Heart left ventricle (tissue), 16 donors: Measurements from ENCODE around the gene PPM1J. TPM values are rescaled to one million over a fixed set of nuclear protein-coding genes. Genes with fewer than 3 reads are reported as not detected.
A peak's percentile ranks its signal among the peaks of the same experiment; 100 is the strongest.

Experiments
- ATAC-seq, 4 donors: fragments of 200-7000 bp; cut with Tn5 transposase; one replicate each; pipeline ENCODE4 v1.9.1; 2020 to 2022; ENCODE audit warnings: moderate library complexity in 4 of 4, mild to moderate bottlenecking in 3 of 4, moderate number of reproducible peaks in 1 of 4
- DNase-seq, 5 donors: peaks; one replicate each; pipeline ENCODE4 v3.0.0-alpha.2; 2020
- H3K27ac ChIP-seq, 12 donors: fragments of 200-600 bp; sonication (generic) in 4 of 12; one replicate each; pipeline versions ENCODE4 v1.5.0 to v1.8.0; 2016 to 2022; ENCODE audit warnings: mild to moderate bottlenecking in 2 of 12
- H3K27me3 ChIP-seq, 9 donors: fragments of 200-600 bp; sonication (generic) in 2 of 9; one replicate each; pipeline versions ENCODE4 v1.5.1 to v1.8.0; 2016 to 2022; ENCODE audit warnings: mild to moderate bottlenecking in 3 of 9
- H3K36me3 ChIP-seq, 9 donors: fragments of 200-600 bp; sonication (generic) in 2 of 9; one replicate each; pipeline versions ENCODE4 v1.5.0 to v1.8.0; 2018 to 2022; ENCODE audit warnings: mild to moderate bottlenecking in 2 of 9
- H3K4me1 ChIP-seq, 12 donors: fragments of 200-600 bp; sonication (generic) in 4 of 12; one replicate each; pipeline versions ENCODE4 v1.5.0 to v1.8.0; 2016 to 2022; ENCODE audit warnings: mild to moderate bottlenecking in 3 of 12
- H3K4me3 ChIP-seq, 12 donors: fragments of 200-600 bp; sonication (generic) in 4 of 12; one replicate each; pipeline versions ENCODE4 v1.5.0 to v1.8.0; 2017 to 2022; ENCODE audit warnings: mild to moderate bottlenecking in 9 of 12, moderate library complexity in 4 of 12
- H3K9me3 ChIP-seq, 12 donors: fragments of 200-600 bp; sonication (generic) in 4 of 12; one replicate each; pipeline versions ENCODE4 v1.5.0 to v1.8.0; 2016 to 2022; ENCODE audit warnings: mild to moderate bottlenecking in 1 of 12
- CTCF ChIP-seq, 12 donors: fragments of 200-600 bp; sonication (generic) in 4 of 12; IDR thresholded peaks; one replicate each; pipeline versions ENCODE4 v1.5.0 to v1.8.0; 2018 to 2022; ENCODE audit warnings: antibody characterized with exemption in 12 of 12, mild to moderate bottlenecking in 5 of 12
- POLR2A ChIP-seq, 2 donors: fragments of 450-650 bp; IDR thresholded peaks; one replicate each; pipeline ENCODE4 v1.6.1; 2017; ENCODE audit warnings: antibody characterized with exemption in 2 of 2, mild to moderate bottlenecking in 2 of 2, moderate library complexity in 2 of 2
- WGBS, 4 donors: extraction: QIAGEN DNeasy Blood & Tissue Kit in 2 of 4; methylation state at CpG; one replicate each; pipeline versions ENCODE4 v1.1.5 to v1.1.7; 2013 to 2018; 5-methylcytosine and 5-hydroxymethylcytosine counted together
- intact Hi-C, 10 donors: fragments of 100-400 bp; cut with DNase I; formaldehyde crosslinking; loops; one replicate each; pipeline versions ENCODE4 v1.11.1 to v1.14.2; 2022
- polyA plus RNA-seq, 2 donors: library from polyadenylated mRNA; stranded (reverse); fragments of 200-250 nt; gene quantifications; one replicate each; pipeline ENCODE4 v1.2.3, GENCODE V29; 2013
- total RNA-seq, 9 donors: library from RNA; depleted of rRNA in 2 of 9; stranded (reverse); fragments of >200 nt in 2 of 9; fragmentation: NEBNext Ultra II Directional in 3 of 9; extraction: Animal tissue kit (Norgen Biotek cat#: 25700) in 3 of 9; gene quantifications; one replicate each; pipeline versions ENCODE4 v1.1.0 to v1.2.4, GENCODE V29; 2016 to 2023
- donor health status: ischemic (EF 13 %, LVEDD 7.1; RV severe dilation, severe dysfunction).
- donor health status: healthy with polysubstance abuse.
- donor health status: DM: no; HTN: yes; CAD: no.
- donor health status: DM: no; HTN: no; CAD: no.
- donor health status: ischemic (EF 25% LVEDD 6.9; RV normal size, moderate dysfunction).
- donor health status: ischemic (EF 25% LVEDD 5.7; RV mildly dilated, moderate dysfunction).
- donor health status: healthy.
- donor health status: DM: yes; HTN: yes; CAD: no.
- donor health status: ischemic (EF 35%, LVEDD 5.7; RV mildly dilated, moderate dysfunction).
- donor health status: nonischemic (EF 11% LVEDD 7.7; RV severe dilation, severe dysfunction).
- donor health status: DM: yes; HTN: yes; CAD: no.
- donor health status: PGD.
- donor health status: ischemic (EF 29% LVEDD 5.4; RV normal size, mild dysfunction).
- donor health status: nonischemic (EF 23%, LVEDD 6.1; RV moderate dilation, normal function).

The PPM1J gene
- total and polyA plus RNA-seq, 11 donors, result 1.8 to 11.5 (median 8.1) TPM

- ATAC-seq, result no peak
- Histone ChIP-seq H3K27ac (no peak overlapping the region), H3K4me3 (no peak overlapping the region), H3K4me1 (peaks cover 0 to 7% (median 0%) of the 10 kb centered on the region in 12 donors), H3K27me3 (peaks cover 0 to 8% (median 0%) of the 10 kb centered on the region in 9 donors), H3K36me3 (no peaks in the 10 kb centered on the region), H3K9me3 (peaks cover 0 to 7% (median 0%) of the 10 kb centered on the region in 12 donors)
- 68 to 71% (median 68%) methylated on average over 6 of the region's 6 CpGs for WGBS, 4 donors
- TF ChIP-seq CTCF (IDR thresholded peaks at IDR 0.05) (no peak), POLR2A (IDR thresholded peaks at IDR 0.05) (no peak)
- DNase-seq, result no peak
- intact Hi-C loops, result no loop called here
Measured at GRCh38 chr1:112759228-112759627, 44.1 kb upstream of the PPM1J start.

GRCh38 chr1:112754116-112754628 lies 39.0 kb upstream of the PPM1J start:
- H3K9me3 ChIP-seq, result peaks cover 0 to 12% (median 0%) of the 10 kb centered on the region in 12 donors
- H3K27me3 ChIP-seq, result peaks cover 0 to 11% (median 0%) of the 10 kb centered on the region in 9 donors
- ATAC-seq (no peak), DNase-seq (no peak)
- TF ChIP-seq CTCF (IDR thresholded peaks at IDR 0.05) (no peak), POLR2A (IDR thresholded peaks at IDR 0.05) (no peak)
- WGBS, 4 donors, result 0 to 100% (median 48%) methylated on average over 1 of the region's 1 CpG
- H3K4me3 ChIP-seq, result no peak overlapping the region
- intact Hi-C loops, result no loop called here
- no peaks in the 10 kb centered on the region for H3K4me1 ChIP-seq
- H3K36me3 ChIP-seq, result no peaks in the 10 kb centered on the region
- no peak overlapping the region for H3K27ac ChIP-seq

- TF ChIP-seq CTCF (IDR thresholded peaks at IDR 0.05), result no peak
- TF ChIP-seq POLR2A (IDR thresholded peaks at IDR 0.05), result no peak
- 92 to 94% (median 93%) methylated on average over 12 of the region's 12 CpGs for WGBS, 4 donors
- peaks cover 0 to 41% (median 23%) of the 10 kb centered on the region in 9 donors for H3K27me3 ChIP-seq
- intact Hi-C loops, result loop anchor here in 1 of 10 donors (5.0 kb wide), 1 partner anchor 39 kb away; no protein-coding TSS in a partner anchor
- no peak overlapping the region for H3K4me3 ChIP-seq
- no peak for DNase-seq
- H3K4me1 ChIP-seq, result peaks cover 0 to 14% (median 7%) of the 10 kb centered on the region in 12 donors
- ATAC-seq, result no peak
- H3K9me3 ChIP-seq, result no peaks in the 10 kb centered on the region
- H3K27ac ChIP-seq, result no peak overlapping the region
- no peaks in the 10 kb centered on the region for H3K36me3 ChIP-seq
Measured at GRCh38 chr1:112748396-112748795, 33.3 kb upstream of the PPM1J start.

- TF ChIP-seq POLR2A (IDR thresholded peaks at IDR 0.05) (no peak), CTCF (IDR thresholded peaks at IDR 0.05) (peak in 9 of 12 donors; percentile 11 to 50 (median 33))
- peaks cover 0 to 15% (median 7%) of the 10 kb centered on the region in 12 donors for H3K4me1 ChIP-seq
- DNase-seq, result peak in 4 of 5 donors; percentile 29 to 70 (median 46)
- H3K4me3 ChIP-seq, result peak overlapping the region in 8 of 12 donors; percentile 15 to 46 (median 28)
- H3K27me3 ChIP-seq, result peaks cover 0 to 56% (median 23%) of the 10 kb centered on the region in 9 donors
- no peak overlapping the region for H3K27ac ChIP-seq
- no peaks in the 10 kb centered on the region for H3K9me3 ChIP-seq
- intact Hi-C loops, result no loop called here
- WGBS, 4 donors, result 2 to 4% (median 2%) methylated on average over 16 to 58 of the region's 58 CpGs
- ATAC-seq, result peak in 3 of 4 donors; percentile 66 to 91 (median 77)
- no peaks in the 10 kb centered on the region for H3K36me3 ChIP-seq
Measured at GRCh38 chr1:112744009-112744578, 29.0 kb upstream of the PPM1J start.
